Measurements from ENCODE around the gene PRKCH. TPM values are rescaled to one million over a fixed set of nuclear protein-coding genes. Genes with fewer than 3 reads are reported as not detected.
A peak's percentile ranks its signal among the peaks of the same experiment; 100 is the strongest.
"Not testable (repeated sequence)": the region's sequence is repeated elsewhere in the genome, so short reads cannot be mapped to it uniquely, and the experiment has no call there.

Gene PRKCH
- total and polyA plus RNA-seq, 2 donors from 2014 or later = 8.3 to 47.0 TPM

DNA sequence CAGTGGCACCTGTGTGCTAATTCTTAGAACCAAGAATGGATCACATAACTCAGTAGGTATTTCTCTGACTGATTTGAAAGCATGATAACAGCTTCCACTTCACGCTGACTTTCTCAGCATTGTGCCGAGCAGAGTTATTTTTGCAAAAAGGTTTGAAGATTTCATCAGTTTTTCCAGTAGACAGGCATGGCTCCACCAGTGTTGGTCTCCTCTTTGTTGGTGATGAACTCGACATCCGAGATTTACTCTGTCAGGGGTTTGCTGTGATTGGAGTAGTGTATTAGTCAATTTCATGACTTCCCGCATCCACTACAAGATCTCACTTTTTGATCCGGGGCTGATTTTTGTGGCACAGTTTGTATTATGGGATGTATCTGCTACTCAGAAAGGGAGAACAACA lies 85.3 kb downstream of the PRKCH start:
- Histone ChIP-seq H3K4me1 (ENCODE audit: control insufficient read depth in 2 of 3, insufficient read depth in 2 of 3, low read depth in 1 of 3, low read length in 3 of 3) (peaks cover 0 to 3% (median 0%) of the 10 kb centered on the region in 3 donors), H3K36me3 (ENCODE audit: control insufficient read depth in 2 of 3, insufficient read depth in 3 of 3, low read length in 3 of 3) (no peaks in the 10 kb centered on the region), H3K27ac (ENCODE audit: low read depth in 2 of 2, low read length in 2 of 2) (no peak overlapping the region), H3K27me3 (ENCODE audit: control insufficient read depth, insufficient read depth, low read length) (no peaks in the 10 kb centered on the region), H3K9me3 (ENCODE audit: control insufficient read depth in 2 of 3, insufficient read depth in 1 of 3, low read length in 3 of 3) (no peaks in the 10 kb centered on the region), H3K9ac (ENCODE audit: low read length in 3 of 3) (no peak overlapping the region), H3K4me3 (ENCODE audit: low read length in 3 of 3) (no peak overlapping the region)
- no peak for FAIRE-seq
- TF ChIP-seq, protein P1, sequence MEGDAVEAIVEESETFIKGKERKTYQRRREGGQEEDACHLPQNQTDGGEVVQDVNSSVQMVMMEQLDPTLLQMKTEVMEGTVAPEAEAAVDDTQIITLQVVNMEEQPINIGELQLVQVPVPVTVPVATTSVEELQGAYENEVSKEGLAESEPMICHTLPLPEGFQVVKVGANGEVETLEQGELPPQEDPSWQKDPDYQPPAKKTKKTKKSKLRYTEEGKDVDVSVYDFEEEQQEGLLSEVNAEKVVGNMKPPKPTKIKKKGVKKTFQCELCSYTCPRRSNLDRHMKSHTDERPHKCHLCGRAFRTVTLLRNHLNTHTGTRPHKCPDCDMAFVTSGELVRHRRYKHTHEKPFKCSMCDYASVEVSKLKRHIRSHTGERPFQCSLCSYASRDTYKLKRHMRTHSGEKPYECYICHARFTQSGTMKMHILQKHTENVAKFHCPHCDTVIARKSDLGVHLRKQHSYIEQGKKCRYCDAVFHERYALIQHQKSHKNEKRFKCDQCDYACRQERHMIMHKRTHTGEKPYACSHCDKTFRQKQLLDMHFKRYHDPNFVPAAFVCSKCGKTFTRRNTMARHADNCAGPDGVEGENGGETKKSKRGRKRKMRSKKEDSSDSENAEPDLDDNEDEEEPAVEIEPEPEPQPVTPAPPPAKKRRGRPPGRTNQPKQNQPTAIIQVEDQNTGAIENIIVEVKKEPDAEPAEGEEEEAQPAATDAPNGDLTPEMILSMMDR (IDR thresholded peaks at IDR 0.05; ENCODE audit: borderline replicate concordance, extremely low read depth, insufficient read depth) = no peak
- DNase-seq = no peak
- intact Hi-C loops (cut with DNase I) = no loop called here

DNA sequence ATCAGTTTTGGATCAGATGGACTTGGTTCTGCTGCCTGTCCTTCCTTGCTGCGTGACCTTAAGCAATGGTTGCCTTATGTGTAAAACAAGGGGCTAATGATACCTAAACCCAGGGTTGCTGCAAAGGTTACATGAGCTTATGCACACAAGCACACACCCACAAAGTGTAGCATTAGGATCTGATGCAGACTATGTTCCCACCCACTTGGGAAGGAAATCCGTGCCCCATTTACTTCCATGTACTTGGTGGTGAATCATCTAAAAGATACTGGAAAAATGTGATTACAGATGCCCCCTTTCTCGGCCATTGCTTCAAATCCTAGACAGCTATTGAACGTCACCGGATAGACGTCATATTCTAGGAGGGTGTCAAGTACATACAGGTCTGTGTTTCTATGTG lies 87.1 kb downstream of the PRKCH start:
- TF ChIP-seq, protein P1 (IDR thresholded peaks at IDR 0.05; ENCODE audit: borderline replicate concordance, extremely low read depth, insufficient read depth) = no peak
- FAIRE-seq = no peak
- no peaks in the 10 kb centered on the region for H3K27me3 ChIP-seq (ENCODE audit: control insufficient read depth, insufficient read depth, low read length)
- H3K27ac ChIP-seq (ENCODE audit: low read depth in 2 of 2, low read length in 2 of 2) = no peak overlapping the region
- no peaks in the 10 kb centered on the region for H3K36me3 ChIP-seq (ENCODE audit: control insufficient read depth in 2 of 3, insufficient read depth in 3 of 3, low read length in 3 of 3)
- no peak overlapping the region for H3K4me3 ChIP-seq (ENCODE audit: low read length in 3 of 3)
- H3K9ac ChIP-seq (ENCODE audit: low read length in 3 of 3) = no peak overlapping the region
- intact Hi-C loops (cut with DNase I) = no loop called here
- H3K9me3 ChIP-seq (ENCODE audit: control insufficient read depth in 2 of 3, insufficient read depth in 1 of 3, low read length in 3 of 3) = no peaks in the 10 kb centered on the region
- no peak for DNase-seq
- H3K4me1 ChIP-seq (ENCODE audit: control insufficient read depth in 2 of 3, insufficient read depth in 2 of 3, low read depth in 1 of 3, low read length in 3 of 3) = peaks cover 0 to under 1% (median 0%) of the 10 kb centered on the region in 3 donors

DNA sequence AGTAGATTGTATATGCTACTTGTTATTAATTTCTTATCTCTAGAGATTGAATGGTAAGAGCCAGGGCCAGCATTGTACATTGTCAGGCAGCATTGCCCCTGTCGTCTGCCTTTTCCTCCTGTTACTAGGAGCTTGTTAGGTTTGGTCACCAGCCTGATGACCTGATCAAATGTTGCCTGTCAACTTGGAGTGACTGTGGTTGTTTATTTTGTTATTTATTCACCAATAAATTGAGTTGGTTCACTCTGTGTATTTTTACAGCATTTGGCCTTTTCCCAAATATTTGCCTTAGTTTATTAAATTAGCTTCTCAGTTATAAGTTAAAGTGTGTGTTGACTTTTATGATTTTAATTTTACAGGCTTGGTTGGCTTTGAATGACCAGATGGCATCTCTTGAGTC lies 88.4 kb downstream of the PRKCH start:
- no peaks in the 10 kb centered on the region for H3K36me3 ChIP-seq (ENCODE audit: control insufficient read depth in 2 of 3, insufficient read depth in 3 of 3, low read length in 3 of 3)
- intact Hi-C loops (cut with DNase I) = no loop called here
- TF ChIP-seq, protein P1 (IDR thresholded peaks at IDR 0.05; ENCODE audit: borderline replicate concordance, extremely low read depth, insufficient read depth) = no peak
- FAIRE-seq = no peak
- H3K27me3 ChIP-seq (ENCODE audit: control insufficient read depth, insufficient read depth, low read length) = no peaks in the 10 kb centered on the region
- H3K9me3 ChIP-seq (ENCODE audit: control insufficient read depth in 2 of 3, insufficient read depth in 1 of 3, low read length in 3 of 3) = no peaks in the 10 kb centered on the region
- no peak overlapping the region for H3K4me3 ChIP-seq (ENCODE audit: low read length in 3 of 3)
- H3K27ac ChIP-seq (ENCODE audit: low read depth in 2 of 2, low read length in 2 of 2) = no peak overlapping the region
- DNase-seq = peak in 1 of 5 donors; percentile 6
- H3K9ac ChIP-seq (ENCODE audit: low read length in 3 of 3) = no peak overlapping the region
- H3K4me1 ChIP-seq (ENCODE audit: control insufficient read depth in 2 of 3, insufficient read depth in 2 of 3, low read depth in 1 of 3, low read length in 3 of 3) = no peaks in the 10 kb centered on the region

DNA sequence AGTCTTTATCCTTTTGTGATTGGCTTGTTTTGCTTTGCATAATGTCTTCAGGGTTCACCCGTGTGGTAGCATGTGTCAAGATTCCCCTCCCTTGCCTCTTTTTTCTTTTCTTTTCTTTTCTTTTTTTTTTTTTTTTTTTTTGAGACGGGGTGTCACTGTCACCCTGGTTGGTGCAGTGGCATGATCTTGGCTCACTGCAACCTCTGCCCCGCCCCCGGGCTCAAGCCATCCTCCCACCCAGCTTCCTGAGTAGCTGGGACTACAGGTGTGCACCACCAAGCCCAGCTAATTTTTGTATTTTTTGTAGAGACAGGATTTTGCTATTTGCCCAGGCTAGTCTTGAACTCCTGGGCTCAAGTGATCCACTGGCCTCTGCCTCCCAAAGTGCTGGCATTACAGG lies 94.6 kb downstream of the PRKCH start:
- DNase-seq; H3K4me1 ChIP-seq (ENCODE audit: control insufficient read depth in 2 of 3, insufficient read depth in 2 of 3, low read depth in 1 of 3, low read length in 3 of 3); intact Hi-C loops (cut with DNase I); H3K9ac ChIP-seq (ENCODE audit: low read length in 3 of 3); H3K4me3 ChIP-seq (ENCODE audit: low read length in 3 of 3); H3K36me3 ChIP-seq (ENCODE audit: control insufficient read depth in 2 of 3, insufficient read depth in 3 of 3, low read length in 3 of 3); H3K27me3 ChIP-seq (ENCODE audit: control insufficient read depth, insufficient read depth, low read length); H3K9me3 ChIP-seq (ENCODE audit: control insufficient read depth in 2 of 3, insufficient read depth in 1 of 3, low read length in 3 of 3); H3K27ac ChIP-seq (ENCODE audit: low read depth in 2 of 2, low read length in 2 of 2); FAIRE-seq: not testable (repeated sequence)

Measured in kidney (tissue), 14 donors.